HepG2 (cell line): ENCODE measurements around the gene ZFPM1. TPM values are rescaled to one million over a fixed set of nuclear protein-coding genes. Genes with fewer than 3 reads are reported as not detected.

ENCODE experiments used
- ATAC-seq: fragments of 200-7000 bp; cut with Tn5 transposase; 3 replicates; pipeline ENCODE4 v1.9.1; 2020; ENCODE audit warnings: mild to moderate bottlenecking, moderate library complexity
- BruUV-seq: library from RNA; stranded (reverse); fragments of 400-500 nt; replicated peaks from 2 replicates; lab custom pipeline; 2021; lab: Mats Ljungman, UMichigan
- CTCF ChIA-PET: fragments of 300-600 bp; formaldehyde crosslinking; extraction: SDS; loops from one replicate; lab custom pipeline; 2021; ENCODE audit warnings: low total read pairs, inconsistent platforms, low intra/inter-chr PET ratio; lab: Yijun Ruan, JAX
- POLR2A ChIA-PET: fragments of 350-600 bp; sonication (Branson Sonifier 250); formaldehyde crosslinking; loops from one replicate; lab custom pipeline; 2020; ENCODE audit warnings: antibody characterized with exemption, inconsistent platforms; lab: Yijun Ruan, JAX
- DNase-seq: peaks from one replicate; pipeline ENCODE4 v3.0.0-alpha.2; 2015; ENCODE audit warnings: low spot score
- FAIRE-seq: peaks from 3 replicates; lab custom pipeline; 2011; peaks lifted over from hg19 to GRCh38; lab: Jason Lieb, UNC
- H2AFZ ChIP-seq: one replicate; pipeline ENCODE4 v1.6.1; 2011; ENCODE audit warnings: low read length, inconsistent platforms
- H3K27ac ChIP-seq: fragments of 300-600 bp; 3 replicates; pipeline ENCODE4 v1.8.0; 2011; ENCODE audit warnings: mixed run types, mild to moderate bottlenecking, mixed read lengths, low read length, inconsistent platforms; ENCODE audit not compliant: insufficient read depth; ENCODE audit errors: extremely low read length
- H3K27me3 ChIP-seq, 2 experiments: fragments of 200-600 bp in 1 of 2; 2 replicates in 1 of 2; 3 replicates in 1 of 2; pipeline versions ENCODE4 v1.6.0 to v1.8.0; 2011; ENCODE audit warnings: low read length in 2 of 2, mild to moderate bottlenecking in 2 of 2, moderate library complexity in 2 of 2, inconsistent platforms in 1 of 2; ENCODE audit not compliant: insufficient read depth in 2 of 2, control insufficient read depth in 1 of 2
- H3K36me3 ChIP-seq, 2 experiments: fragments of 200-600 bp in 1 of 2; replicated peaks in 1 of 2; 2 replicates in 1 of 2; 3 replicates in 1 of 2; pipeline versions ENCODE4 v1.5.1 to v1.8.0; 2011; ENCODE audit warnings: low read length in 2 of 2, inconsistent platforms in 1 of 2; ENCODE audit not compliant: insufficient read depth in 2 of 2, control insufficient read depth in 1 of 2
- H3K4me1 ChIP-seq: 2 replicates; pipeline ENCODE4 v1.5.1; 2012; ENCODE audit warnings: low read length, inconsistent platforms; ENCODE audit not compliant: insufficient read depth
- H3K4me2 ChIP-seq: 2 replicates; pipeline ENCODE4 v1.6.0; 2011; ENCODE audit warnings: low read depth, low read length, inconsistent platforms
- H3K4me3 ChIP-seq, 3 experiments: fragments of 200-600 bp in 1 of 3; sonication (generic), shearing (Covaris generic) in 1 of 3; replicated peaks in 1 of 3; 2 replicates each; pipeline ENCODE4 v1.5.1; 2011 to 2016; ENCODE audit warnings: low read length in 3 of 3, inconsistent platforms in 2 of 3, low read depth in 2 of 3, mild to moderate bottlenecking in 2 of 3, control low read depth in 1 of 3, mixed read lengths in 1 of 3; ENCODE audit not compliant: insufficient read depth in 1 of 3
- H3K79me2 ChIP-seq: one replicate; pipeline ENCODE4 v1.6.1; 2011; ENCODE audit warnings: low read length, inconsistent platforms; ENCODE audit not compliant: insufficient read depth
- H3K9ac ChIP-seq: 2 replicates; pipeline ENCODE4 v1.6.0; 2011; ENCODE audit warnings: mild to moderate bottlenecking, low read depth, low read length, inconsistent platforms; ENCODE audit not compliant: insufficient read depth
- H3K9me3 ChIP-seq: 2 replicates; pipeline ENCODE4 v1.5.1; 2012; ENCODE audit warnings: mild to moderate bottlenecking, low read length
- H4K20me1 ChIP-seq: 2 replicates; pipeline ENCODE4 v1.6.0; 2011; ENCODE audit warnings: inconsistent platforms, mild to moderate bottlenecking, low read length, moderate library complexity; ENCODE audit not compliant: insufficient read depth
- ATAD3A ChIP-seq: sonication (generic); formaldehyde crosslinking; IDR thresholded peaks from 2 replicates; pipeline ENCODE4 v1.4.0; 2020; ENCODE audit warnings: missing genetic modification reagents
- BORCS8-MEF2B ChIP-seq: sonication (generic); formaldehyde crosslinking; IDR thresholded peaks from 2 replicates; pipeline ENCODE4 v1.8.0; 2022; ENCODE audit warnings: mild to moderate bottlenecking, missing genetic modification reagents
- EED ChIP-seq: sonication (generic); formaldehyde crosslinking; IDR thresholded peaks from 2 replicates; pipeline ENCODE4 v1.5.0; 2020; ENCODE audit warnings: mild to moderate bottlenecking, missing genetic modification reagents
- HMG20B ChIP-seq: conservative IDR thresholded peaks from 2 replicates; pipeline ENCODE4 v1.6.1; 2016; ENCODE audit warnings: missing genetic modification reagents, missing compliant biosample characterization
- MLLT10 ChIP-seq: sonication (generic); formaldehyde crosslinking; IDR thresholded peaks from 2 replicates; pipeline ENCODE4 v1.4.0; 2020; ENCODE audit warnings: missing genetic modification reagents
- NR2F2 ChIP-seq: IDR thresholded peaks from 2 replicates; pipeline ENCODE4 v1.6.1; 2012; ENCODE audit warnings: low read depth, inconsistent platforms, borderline replicate concordance
- PRPF4 ChIP-seq: fragments of 200-400 bp; formaldehyde crosslinking; IDR thresholded peaks from 2 replicates; pipeline ENCODE4 v1.6.1; 2016; ENCODE audit warnings: low read length, low read depth; ENCODE audit not compliant: poor library complexity, severe bottlenecking
- SP5 ChIP-seq: IDR thresholded peaks from 2 replicates; pipeline ENCODE4 v1.6.1; 2016; ENCODE audit warnings: low read depth, borderline replicate concordance
- SSRP1 ChIP-seq: IDR thresholded peaks from 2 replicates; pipeline ENCODE4 v1.6.1; 2016; ENCODE audit warnings: control low read depth
- TP53 ChIP-seq: sonication (generic); formaldehyde crosslinking; conservative IDR thresholded peaks from 2 replicates; pipeline ENCODE4 v1.4.0; 2020; ENCODE audit warnings: missing genetic modification reagents
- ZNF33B ChIP-seq: sonication (generic); formaldehyde crosslinking; IDR thresholded peaks from 2 replicates; pipeline ENCODE4 v1.5.1; 2020; ENCODE audit warnings: mild to moderate bottlenecking, missing genetic modification reagents
- ZNF382 ChIP-seq: sonication (generic); formaldehyde crosslinking; IDR thresholded peaks from 2 replicates; pipeline ENCODE4 v1.5.0; 2020; ENCODE audit warnings: missing genetic modification reagents, mild to moderate bottlenecking, borderline replicate concordance
- ZNF878 ChIP-seq: sonication (generic); formaldehyde crosslinking; IDR thresholded peaks from 2 replicates; pipeline ENCODE4 v1.8.1; 2023; ENCODE audit warnings: mild to moderate bottlenecking, missing genetic modification reagents, moderate library complexity
- WGBS: methylation state at CpG from one replicate; pipeline ENCODE4 v1.1.6; 2017; ENCODE audit warnings: low lambda C conversion rate; 5-methylcytosine and 5-hydroxymethylcytosine counted together
- in situ Hi-C: cut with HindIII; loops from 2 replicates; pipeline ENCODE4 v1.10.0; 2017; ENCODE audit warnings: low pct_unique_long_range_greater_than_20kb; ENCODE audit not compliant: extremely low pct_ligation_motif_present
- intact Hi-C: fragments of 100-400 bp; cut with micrococcal nuclease; formaldehyde crosslinking; loops from one replicate; pipeline ENCODE4 v1.10.0; 2022; ENCODE audit not compliant: unreplicated experiment
- polyA plus RNA-seq, 8 experiments: library from polyadenylated mRNA; depleted of rRNA in 3 of 8; stranded (reverse) in 7 of 8; unstranded in 1 of 8; fragments of >200 nt; fragmentation: Illumina TruSeq in 4 of 8; extraction: Trizol in 4 of 8; gene quantifications; 2 replicates each; pipeline versions ENCODE4 v1.2.1 to v1.2.3, GENCODE V29; 2011 to 2016; ENCODE audit warnings: low read depth in 4 of 8, missing spikeins in 1 of 8, mixed read lengths in 1 of 8; ENCODE audit not compliant: insufficient read depth in 1 of 8
- total RNA-seq, 5 experiments: library from RNA; depleted of rRNA; stranded (reverse); fragments of >200 nt; fragmentation: Illumina TruSeq; extraction: Trizol; gene quantifications; 2 replicates each; pipeline ENCODE4 v1.2.3, GENCODE V29; 2016; ENCODE audit warnings: low read depth in 1 of 5
- TF ChIP-seq, protein P1 (sequence below): sonication (generic); formaldehyde crosslinking; IDR thresholded peaks from 2 replicates; pipeline ENCODE4 v1.5.0; 2020; ENCODE audit warnings: mild to moderate bottlenecking, missing genetic modification reagents, moderate library complexity
- TF ChIP-seq, protein P2 (sequence below): IDR thresholded peaks from 2 replicates; pipeline ENCODE4 v1.6.1; 2016; ENCODE audit warnings: mild to moderate bottlenecking
- TF ChIP-seq, protein P3 (sequence below): sonication (generic); formaldehyde crosslinking; IDR thresholded peaks from 2 replicates; pipeline ENCODE4 v1.5.0; 2020; ENCODE audit warnings: missing genetic modification reagents
- TF ChIP-seq, protein P4 (sequence below): sonication (generic); formaldehyde crosslinking; IDR thresholded peaks from 2 replicates; pipeline ENCODE4 v1.5.1; 2020; ENCODE audit warnings: mild to moderate bottlenecking, missing genetic modification reagents, moderate library complexity
- TF ChIP-seq, protein P5 (sequence below): sonication (generic); formaldehyde crosslinking; conservative IDR thresholded peaks from 2 replicates; pipeline ENCODE4 v1.8.1; 2023; ENCODE audit warnings: missing genetic modification reagents

Gene ZFPM1
- total and polyA plus RNA-seq, 2 of the 13 experiments (the other 11 are each of a cell fraction or from before 2014, with no cell fraction given) = 1.3 to 3.8 TPM

DNA sequence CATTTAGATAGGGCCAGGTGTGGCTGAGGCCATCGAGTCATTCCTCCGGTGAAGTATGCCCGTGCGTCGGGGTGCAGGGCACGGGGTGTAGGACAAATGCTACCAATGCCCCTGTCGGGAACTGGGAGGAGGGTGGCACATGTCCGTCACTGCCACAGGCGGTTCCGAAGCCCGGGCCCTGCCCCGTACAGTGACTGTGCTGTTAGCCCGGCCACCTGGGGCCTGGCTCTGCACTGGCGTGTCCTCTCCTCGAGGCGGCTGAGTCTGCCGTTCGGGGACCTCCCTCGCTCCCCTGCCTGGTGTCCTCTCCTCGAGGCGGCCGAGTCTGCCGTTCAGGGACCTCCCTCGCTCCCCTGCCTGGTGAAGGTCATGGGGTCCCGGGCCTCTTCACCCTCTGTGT, 7.0 kb upstream of the ZFPM1 start (continued):
- TF ChIP-seq, protein P1, sequence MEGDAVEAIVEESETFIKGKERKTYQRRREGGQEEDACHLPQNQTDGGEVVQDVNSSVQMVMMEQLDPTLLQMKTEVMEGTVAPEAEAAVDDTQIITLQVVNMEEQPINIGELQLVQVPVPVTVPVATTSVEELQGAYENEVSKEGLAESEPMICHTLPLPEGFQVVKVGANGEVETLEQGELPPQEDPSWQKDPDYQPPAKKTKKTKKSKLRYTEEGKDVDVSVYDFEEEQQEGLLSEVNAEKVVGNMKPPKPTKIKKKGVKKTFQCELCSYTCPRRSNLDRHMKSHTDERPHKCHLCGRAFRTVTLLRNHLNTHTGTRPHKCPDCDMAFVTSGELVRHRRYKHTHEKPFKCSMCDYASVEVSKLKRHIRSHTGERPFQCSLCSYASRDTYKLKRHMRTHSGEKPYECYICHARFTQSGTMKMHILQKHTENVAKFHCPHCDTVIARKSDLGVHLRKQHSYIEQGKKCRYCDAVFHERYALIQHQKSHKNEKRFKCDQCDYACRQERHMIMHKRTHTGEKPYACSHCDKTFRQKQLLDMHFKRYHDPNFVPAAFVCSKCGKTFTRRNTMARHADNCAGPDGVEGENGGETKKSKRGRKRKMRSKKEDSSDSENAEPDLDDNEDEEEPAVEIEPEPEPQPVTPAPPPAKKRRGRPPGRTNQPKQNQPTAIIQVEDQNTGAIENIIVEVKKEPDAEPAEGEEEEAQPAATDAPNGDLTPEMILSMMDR (CRISPR knock-in tag) = 0 out of 2 replicates have a peak, but pooled peaks have one; percentile 19
- TF ChIP-seq PRPF4 = no peak

DNA sequence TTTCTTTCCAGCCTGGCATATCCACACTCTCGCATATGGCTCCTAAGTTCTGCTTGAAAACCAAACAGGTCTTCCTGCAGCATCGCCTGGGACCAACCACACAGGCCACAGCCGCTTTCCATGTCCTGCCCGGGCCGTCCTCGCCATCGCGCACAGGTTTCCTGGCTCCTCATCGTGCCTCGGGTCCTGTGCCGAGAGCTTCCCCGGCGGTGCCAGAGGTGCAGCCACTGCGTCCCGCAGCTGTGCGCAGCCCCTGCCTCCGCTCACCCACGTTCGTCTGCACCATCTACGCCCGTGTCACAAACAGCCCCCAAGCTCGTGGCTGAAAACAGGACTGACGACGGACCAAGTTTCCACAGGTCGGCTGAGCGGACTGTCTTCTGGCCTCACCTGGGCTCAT, 6.3 kb upstream of the ZFPM1 start:
- no peaks in the 10 kb centered on the region for H4K20me1 ChIP-seq
- peaks cover 32 to 93% of the 10 kb centered on the region in 2 experiments for H3K27me3 ChIP-seq
- no peaks in the 10 kb centered on the region for H3K79me2 ChIP-seq
- FAIRE-seq (no peak), ATAC-seq (no peak), DNase-seq (no peak)
- BruUV-seq = no TSS peak
- ChIA-PET POLR2A (interaction anchor here (1.0 kb wide), 1 partner anchor 63 kb away, joined by 4 read pairs; no protein-coding TSS in a partner anchor), CTCF (interaction anchor here (1.6 kb wide), 1 partner anchor 115 kb away, joined by 3 read pairs; no protein-coding TSS in a partner anchor)
- H3K36me3 ChIP-seq = no peaks in the 10 kb centered on the region
- H3K9me3 ChIP-seq = no peaks in the 10 kb centered on the region
- peaks cover 17% of the 10 kb centered on the region for H3K4me1 ChIP-seq
- WGBS = 74% methylated on average over 26 of the region's 26 CpGs
- H3K9ac ChIP-seq = no peak overlapping the region
- no peak overlapping the region for H3K4me2 ChIP-seq
- in situ Hi-C loops (no loop called here), intact Hi-C loops (no loop called here)
- no peak overlapping the region for H2AFZ ChIP-seq
- no peak overlapping the region for H3K4me3 ChIP-seq
- H3K27ac ChIP-seq = no peak overlapping the region
- TF ChIP-seq ZNF382 (CRISPR knock-in tag) (no peak), SSRP1 (CRISPR knock-in tag) (no peak), HMG20B (CRISPR knock-in tag) (no peak), SP5 (CRISPR knock-in tag) (no peak), ZNF878 (CRISPR knock-in tag) (no peak), EED (CRISPR knock-in tag) (no peak), ZNF33B (CRISPR knock-in tag) (no peak), NR2F2 (no peak), ATAD3A (CRISPR knock-in tag) (no peak), BORCS8-MEF2B (no peak), TP53 (CRISPR knock-in tag) (no peak), MLLT10 (no peak)
- TF ChIP-seq, protein P2, sequence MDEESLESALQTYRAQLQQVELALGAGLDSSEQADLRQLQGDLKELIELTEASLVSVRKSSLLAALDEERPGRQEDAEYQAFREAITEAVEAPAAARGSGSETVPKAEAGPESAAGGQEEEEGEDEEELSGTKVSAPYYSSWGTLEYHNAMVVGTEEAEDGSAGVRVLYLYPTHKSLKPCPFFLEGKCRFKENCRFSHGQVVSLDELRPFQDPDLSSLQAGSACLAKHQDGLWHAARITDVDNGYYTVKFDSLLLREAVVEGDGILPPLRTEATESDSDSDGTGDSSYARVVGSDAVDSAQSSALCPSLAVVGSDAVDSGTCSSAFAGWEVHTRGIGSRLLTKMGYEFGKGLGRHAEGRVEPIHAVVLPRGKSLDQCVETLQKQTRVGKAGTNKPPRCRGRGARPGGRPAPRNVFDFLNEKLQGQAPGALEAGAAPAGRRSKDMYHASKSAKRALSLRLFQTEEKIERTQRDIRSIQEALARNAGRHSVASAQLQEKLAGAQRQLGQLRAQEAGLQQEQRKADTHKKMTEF (CRISPR knock-in tag) = no peak
- TF ChIP-seq, protein P3, sequence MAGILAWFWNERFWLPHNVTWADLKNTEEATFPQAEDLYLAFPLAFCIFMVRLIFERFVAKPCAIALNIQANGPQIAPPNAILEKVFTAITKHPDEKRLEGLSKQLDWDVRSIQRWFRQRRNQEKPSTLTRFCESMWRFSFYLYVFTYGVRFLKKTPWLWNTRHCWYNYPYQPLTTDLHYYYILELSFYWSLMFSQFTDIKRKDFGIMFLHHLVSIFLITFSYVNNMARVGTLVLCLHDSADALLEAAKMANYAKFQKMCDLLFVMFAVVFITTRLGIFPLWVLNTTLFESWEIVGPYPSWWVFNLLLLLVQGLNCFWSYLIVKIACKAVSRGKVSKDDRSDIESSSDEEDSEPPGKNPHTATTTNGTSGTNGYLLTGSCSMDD (CRISPR knock-in tag) = no peak
- TF ChIP-seq, protein P4, sequence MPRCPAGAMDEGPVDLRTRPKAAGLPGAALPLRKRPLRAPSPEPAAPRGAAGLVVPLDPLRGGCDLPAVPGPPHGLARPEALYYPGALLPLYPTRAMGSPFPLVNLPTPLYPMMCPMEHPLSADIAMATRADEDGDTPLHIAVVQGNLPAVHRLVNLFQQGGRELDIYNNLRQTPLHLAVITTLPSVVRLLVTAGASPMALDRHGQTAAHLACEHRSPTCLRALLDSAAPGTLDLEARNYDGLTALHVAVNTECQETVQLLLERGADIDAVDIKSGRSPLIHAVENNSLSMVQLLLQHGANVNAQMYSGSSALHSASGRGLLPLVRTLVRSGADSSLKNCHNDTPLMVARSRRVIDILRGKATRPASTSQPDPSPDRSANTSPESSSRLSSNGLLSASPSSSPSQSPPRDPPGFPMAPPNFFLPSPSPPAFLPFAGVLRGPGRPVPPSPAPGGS (CRISPR knock-in tag) = no peak
- TF ChIP-seq, protein P5, sequence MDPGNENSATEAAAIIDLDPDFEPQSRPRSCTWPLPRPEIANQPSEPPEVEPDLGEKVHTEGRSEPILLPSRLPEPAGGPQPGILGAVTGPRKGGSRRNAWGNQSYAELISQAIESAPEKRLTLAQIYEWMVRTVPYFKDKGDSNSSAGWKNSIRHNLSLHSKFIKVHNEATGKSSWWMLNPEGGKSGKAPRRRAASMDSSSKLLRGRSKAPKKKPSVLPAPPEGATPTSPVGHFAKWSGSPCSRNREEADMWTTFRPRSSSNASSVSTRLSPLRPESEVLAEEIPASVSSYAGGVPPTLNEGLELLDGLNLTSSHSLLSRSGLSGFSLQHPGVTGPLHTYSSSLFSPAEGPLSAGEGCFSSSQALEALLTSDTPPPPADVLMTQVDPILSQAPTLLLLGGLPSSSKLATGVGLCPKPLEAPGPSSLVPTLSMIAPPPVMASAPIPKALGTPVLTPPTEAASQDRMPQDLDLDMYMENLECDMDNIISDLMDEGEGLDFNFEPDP (CRISPR knock-in tag) = no peak
